HL-60 (cell line): ENCODE data around the gene CDK6.

Experiments used
- CTCF ChIP-seq: IDR thresholded peaks from one replicate; pipeline ENCODE4 v1.5.1; 2011; ENCODE audit warnings: low read length, control low read depth, inconsistent platforms; ENCODE audit not compliant: insufficient read depth
- GABPA ChIP-seq: IDR thresholded peaks from 2 replicates; pipeline ENCODE4 v1.6.1; 2012; ENCODE audit warnings: low read depth
- POLR2AphosphoS5 ChIP-seq: IDR thresholded peaks from 2 replicates; pipeline ENCODE4 v1.6.1; 2012; ENCODE audit warnings: low read depth
- REST ChIP-seq: IDR thresholded peaks from 2 replicates; pipeline ENCODE4 v1.6.1; 2012; ENCODE audit warnings: low read depth; ENCODE audit not compliant: insufficient replicate concordance

GRCh38 chr7:92849322-92849721 is 12.9 kb upstream of the CDK6 start:
- no peak for TF ChIP-seq CTCF
- TF ChIP-seq POLR2AphosphoS5 = no peak
- no peak for TF ChIP-seq GABPA
- no peak for TF ChIP-seq REST
